SU-DHL-6 (cell line): Measurements from ENCODE around the gene HTR2B.

Experiments used
- H2AFZ ChIP-seq: fragments of 200-600 bp; sonication (generic); 2 replicates; pipeline ENCODE4 v1.6.1; 2014; ENCODE audit warnings: low read depth, mild to moderate bottlenecking, moderate library complexity, mixed read lengths, antibody characterized with exemption, low read length; ENCODE audit not compliant: severe bottlenecking
- H3F3A ChIP-seq: fragments of 200-600 bp; shearing (Covaris generic); 2 replicates; pipeline ENCODE4 v1.6.0; 2016; ENCODE audit warnings: antibody characterized with exemption, mild to moderate bottlenecking; ENCODE audit not compliant: insufficient read depth
- H3K27ac ChIP-seq: fragments of 200-600 bp; sonication (generic); 2 replicates; pipeline ENCODE4 v1.5.1; 2016; ENCODE audit warnings: low read depth, mild to moderate bottlenecking, low read length, moderate library complexity, mixed read lengths
- H3K27me3 ChIP-seq: fragments of 200-600 bp; sonication (generic), shearing (Covaris generic); 2 replicates; pipeline ENCODE4 v1.6.0; 2014; ENCODE audit warnings: mild to moderate bottlenecking, low read length
- H3K36me3 ChIP-seq: fragments of 200-600 bp; sonication (generic); 2 replicates; pipeline ENCODE4 v1.6.1; 2014; ENCODE audit warnings: mild to moderate bottlenecking, low read length, mixed read lengths
- H3K4me2 ChIP-seq: fragments of 300-600, 200-600 bp; shearing (Covaris generic), sonication (generic); 2 replicates; pipeline ENCODE4 v1.6.0; 2014; ENCODE audit warnings: low read length, low read depth, mild to moderate bottlenecking; ENCODE audit not compliant: poor library complexity, severe bottlenecking
- H3K4me3 ChIP-seq: fragments of 200-600 bp; sonication (generic); 2 replicates; pipeline ENCODE4 v1.5.1; 2014; ENCODE audit warnings: antibody characterized with exemption, low read length, mild to moderate bottlenecking, mixed read lengths; ENCODE audit not compliant: insufficient read depth, poor library complexity, severe bottlenecking
- H3K79me2 ChIP-seq: fragments of 200-600 bp; sonication (generic); 2 replicates; pipeline ENCODE4 v1.6.1; 2014; ENCODE audit warnings: mild to moderate bottlenecking, low read length, moderate library complexity; ENCODE audit not compliant: insufficient read depth
- H3K9ac ChIP-seq: fragments of 200-600 bp; sonication (generic); 2 replicates; pipeline ENCODE4 v1.7.0; 2014; ENCODE audit warnings: mild to moderate bottlenecking, low read length
- H3K9me2 ChIP-seq: fragments of 200-600 bp; sonication (generic); replicated peaks from 2 replicates; pipeline ENCODE4 v1.6.1; 2014; ENCODE audit warnings: low read length; ENCODE audit not compliant: insufficient read depth
- H3K9me3 ChIP-seq: fragments of 200-600 bp; sonication (generic); 2 replicates; pipeline ENCODE4 v1.6.1; 2014; ENCODE audit warnings: low read length, mixed read lengths; ENCODE audit not compliant: insufficient read depth
- H4K20me1 ChIP-seq: fragments of 200-600 bp; sonication (generic); 2 replicates; pipeline ENCODE4 v1.6.1; 2014; ENCODE audit warnings: low read depth, mild to moderate bottlenecking, antibody characterized with exemption, low read length, moderate library complexity, mixed read lengths
- CTCF ChIP-seq: fragments of 200-600 bp; sonication (generic); IDR thresholded peaks from one replicate; pipeline ENCODE4 v1.5.1; 2017; ENCODE audit warnings: antibody characterized with exemption, mild to moderate bottlenecking, low read length, moderate library complexity; ENCODE audit not compliant: insufficient read depth, poor library complexity, severe bottlenecking
- EZH2phosphoT487 ChIP-seq: fragments of 200-600 bp; sonication (generic), shearing (Covaris generic); conservative IDR thresholded peaks from 2 replicates; pipeline ENCODE4 v1.6.1; 2018; ENCODE audit warnings: mild to moderate bottlenecking, antibody characterized with exemption, low read length, moderate library complexity, mixed read lengths

The HTR2B gene

DNA sequence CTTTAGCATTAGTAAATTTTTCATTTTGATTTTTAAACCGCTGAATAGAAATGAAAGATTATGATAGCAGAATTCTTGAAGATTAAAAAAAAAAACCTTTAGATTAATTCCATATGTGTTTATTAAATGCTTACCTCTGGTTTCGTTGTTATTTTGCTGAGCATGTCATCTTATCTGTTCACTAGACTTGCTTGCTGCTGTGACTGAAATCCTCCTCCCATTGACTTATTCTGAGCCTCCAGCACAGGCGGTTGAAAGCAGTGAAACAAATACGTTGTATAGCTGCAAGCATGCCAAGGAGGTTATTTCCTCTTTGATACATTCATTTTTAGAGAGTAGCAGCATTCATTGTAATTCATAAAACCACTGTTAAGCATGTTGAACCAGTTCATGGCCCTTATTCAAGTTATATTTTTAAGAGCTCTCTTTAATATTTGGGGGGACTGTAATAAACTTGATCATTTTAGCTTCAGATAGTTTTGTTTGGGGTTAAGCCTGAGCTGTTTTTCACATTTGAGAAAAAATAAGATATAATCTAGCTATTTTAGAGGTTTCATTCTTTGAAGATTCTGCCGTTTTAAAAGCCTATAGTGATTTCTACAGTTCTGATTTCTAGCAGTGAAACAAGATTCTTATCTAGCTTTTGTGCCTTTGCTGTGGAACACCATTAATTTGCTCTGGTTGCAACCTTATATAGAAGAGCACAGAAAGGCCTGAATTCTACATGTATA is at the start of gene HTR2B:
Gene HTR2B (minus strand): TSS at position 205 of the 731 bp plus-strand sequence. CDS start 1,278 bp downstream, outside the sequence.
- H3K27me3 ChIP-seq, result no peaks in the 10 kb centered on the region
- no peak within 1 kb of the TSS for H3K4me2 ChIP-seq
- H3K9me3 ChIP-seq, result no peaks in the 10 kb centered on the region
- 0 out of 2 replicates have a peak, but pooled peaks cover 3% of the 10 kb centered on the region for H3K79me2 ChIP-seq
- no peak for TF ChIP-seq EZH2phosphoT487
- TF ChIP-seq CTCF, result no peak
- H2AFZ ChIP-seq, result no peak within 1 kb of the TSS
- H3K27ac ChIP-seq, result no peak within 1 kb of the TSS
- H3K36me3 ChIP-seq, result no peaks in the 10 kb centered on the region
- H3K9me2 ChIP-seq, result no peaks in the 10 kb centered on the region
- H3K4me3 ChIP-seq, result no peak within 1 kb of the TSS
- peaks cover 3% of the 10 kb centered on the region; the same call in 1 of the 2 replicates for H3F3A ChIP-seq
- H3K9ac ChIP-seq, result no peak within 1 kb of the TSS
- H4K20me1 ChIP-seq, result no peaks in the 10 kb centered on the region

DNA sequence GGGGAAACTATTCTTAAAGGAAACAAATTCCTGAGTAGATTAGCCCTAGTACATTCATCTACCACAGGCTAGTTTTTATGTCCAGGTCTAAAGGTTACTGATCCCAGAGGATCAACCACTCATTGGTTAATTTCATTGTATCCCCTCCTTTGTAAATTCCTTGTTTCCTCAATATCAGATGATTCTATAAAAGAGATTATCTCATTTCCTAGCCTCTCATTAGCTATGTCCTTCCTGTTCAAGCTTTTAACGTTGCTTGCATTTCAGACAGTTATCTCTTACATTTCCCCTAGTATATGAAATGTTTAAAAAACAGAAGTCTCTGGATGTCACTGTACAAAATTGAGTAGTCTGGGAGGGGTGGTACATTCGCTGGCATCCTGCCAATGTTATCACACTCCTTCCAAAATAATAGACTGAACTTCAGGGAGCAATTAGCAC is 49.4 kb upstream of the HTR2B start:
- Histone ChIP-seq H3K9me3 (no peaks in the 10 kb centered on the region), H3K36me3 (0 out of 2 replicates have a peak, but pooled peaks cover 4% of the 10 kb centered on the region), H3F3A (peaks cover 6% of the 10 kb centered on the region; the same call in 1 of the 2 replicates), H3K27me3 (no peaks in the 10 kb centered on the region), H3K4me2 (no peak overlapping the region), H4K20me1 (no peaks in the 10 kb centered on the region), H3K9ac (no peak overlapping the region), H3K9me2 (no peaks in the 10 kb centered on the region), H2AFZ (no peak overlapping the region), H3K4me3 (no peak overlapping the region), H3K79me2 (no peaks in the 10 kb centered on the region), H3K27ac (no peak overlapping the region)
- TF ChIP-seq CTCF (no peak), EZH2phosphoT487 (no peak)

DNA sequence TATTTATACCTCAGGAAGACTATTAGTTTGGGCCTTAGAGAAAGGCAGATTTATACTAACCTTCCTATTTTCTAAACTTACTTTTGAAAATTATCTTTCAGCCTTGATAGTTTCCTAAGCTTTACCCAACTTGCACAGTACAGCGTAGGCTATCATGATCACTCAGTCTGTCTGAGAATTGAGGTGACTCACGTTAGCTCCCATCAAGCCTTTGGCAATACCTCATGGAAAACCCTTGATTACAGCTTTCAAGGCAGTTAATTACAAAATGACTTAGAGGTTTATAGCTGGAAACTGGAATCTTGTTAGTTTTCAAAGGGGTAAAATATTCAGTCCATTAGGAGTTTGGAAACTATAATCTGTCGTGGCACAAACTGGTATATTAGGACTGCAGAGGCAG is 47.2 kb upstream of the HTR2B start:
- no peak overlapping the region for H3K4me2 ChIP-seq
- no peak overlapping the region for H3K27ac ChIP-seq
- H3K27me3 ChIP-seq, result no peaks in the 10 kb centered on the region
- no peaks in the 10 kb centered on the region for H3K79me2 ChIP-seq
- H3F3A ChIP-seq, result peaks cover 6% of the 10 kb centered on the region; the same call in 1 of the 2 replicates
- H3K36me3 ChIP-seq, result 0 out of 2 replicates have a peak, but pooled peaks cover 7% of the 10 kb centered on the region
- H3K4me3 ChIP-seq, result no peak overlapping the region
- H4K20me1 ChIP-seq, result no peaks in the 10 kb centered on the region
- H3K9me2 ChIP-seq, result no peaks in the 10 kb centered on the region
- no peak for TF ChIP-seq EZH2phosphoT487
- TF ChIP-seq CTCF, result no peak
- no peak overlapping the region for H3K9ac ChIP-seq
- no peak overlapping the region for H2AFZ ChIP-seq
- H3K9me3 ChIP-seq, result no peaks in the 10 kb centered on the region
